ENCODE data around the gene MEGF9.
"Not testable (repeated sequence)": the region's sequence is repeated elsewhere in the genome, so short reads cannot be mapped to it uniquely, and the experiment has no call there.

MEGF9 gene

DNA sequence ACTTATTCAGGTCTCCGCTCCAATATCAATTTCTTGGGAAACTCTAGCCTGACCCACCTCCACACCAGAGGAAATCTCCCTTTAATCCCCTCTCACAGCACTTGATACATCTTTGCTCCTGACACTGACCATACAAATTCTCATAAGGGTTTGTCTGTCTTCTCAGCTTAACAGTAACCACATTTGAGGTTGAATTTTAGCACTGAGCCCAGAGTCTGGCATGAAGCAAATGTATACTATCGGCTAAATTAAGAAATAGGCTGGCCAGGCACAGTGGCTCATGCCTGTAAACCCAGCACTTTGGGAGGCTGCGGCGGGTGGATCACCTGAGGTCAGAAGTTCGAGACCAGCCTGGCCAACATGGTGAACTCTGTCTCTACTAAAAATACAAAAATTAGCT lies 144.0 kb downstream of the MEGF9 start:
- DNase-seq, result no peak

DNA sequence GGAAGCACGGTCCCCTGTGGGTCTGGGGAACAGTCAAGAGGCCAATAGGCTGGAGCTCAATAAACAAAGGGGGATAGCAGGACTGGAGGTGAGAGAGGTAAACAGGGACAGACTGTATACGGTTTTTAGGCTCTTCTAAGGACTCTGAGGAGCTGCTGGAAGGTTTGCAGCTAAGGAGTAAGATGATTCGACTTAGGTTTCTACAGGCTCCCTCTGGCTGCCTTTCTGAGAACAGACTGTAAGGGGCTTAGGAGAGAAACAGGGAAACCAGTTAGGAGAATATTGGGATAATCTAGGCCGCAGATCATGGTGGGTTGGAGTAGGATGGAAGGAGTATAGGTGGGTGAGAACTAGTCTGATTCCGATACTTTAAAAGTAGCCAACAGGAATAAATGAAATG lies 144.7 kb downstream of the MEGF9 start:
- DNase-seq, result no peak

DNA sequence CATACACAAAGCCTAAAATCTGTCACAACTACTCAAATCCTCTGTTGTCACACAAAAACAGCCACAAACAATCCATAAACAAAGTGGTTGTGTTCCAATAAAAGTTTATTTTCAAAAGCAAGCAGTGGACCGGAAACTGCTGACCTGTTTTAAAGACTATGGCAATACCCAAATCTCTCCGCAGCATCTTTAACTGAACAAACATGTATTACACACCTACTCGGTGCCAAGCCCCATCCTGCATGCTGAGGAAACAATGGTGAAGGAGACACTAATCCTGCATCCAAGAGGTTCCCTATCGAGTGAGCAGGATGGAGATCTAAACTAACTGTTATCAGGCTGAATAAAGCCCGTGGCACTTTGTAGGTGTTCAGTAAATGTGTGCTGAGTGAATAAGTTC lies 145.5 kb downstream of the MEGF9 start:
- DNase-seq, result no peak

DNA sequence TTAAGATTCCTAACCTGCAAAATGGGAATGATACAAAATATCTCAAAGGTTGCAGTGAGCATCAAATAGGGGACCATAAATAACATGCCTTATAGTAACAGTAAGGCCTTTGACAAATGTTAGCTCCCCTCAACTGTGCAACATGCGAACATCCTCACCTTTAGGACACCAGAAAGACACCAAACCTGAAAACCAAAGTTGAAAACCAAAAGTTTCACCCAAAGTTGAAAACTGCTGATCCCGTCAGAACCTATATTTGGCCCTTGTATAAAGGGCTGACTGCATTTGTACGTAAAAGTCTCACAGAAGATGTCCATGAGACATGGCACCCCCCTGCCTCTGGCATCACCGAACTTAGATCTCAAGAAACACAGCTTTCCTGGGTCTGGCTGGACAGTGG lies 146.4 kb downstream of the MEGF9 start:
- no peak for DNase-seq

DNA sequence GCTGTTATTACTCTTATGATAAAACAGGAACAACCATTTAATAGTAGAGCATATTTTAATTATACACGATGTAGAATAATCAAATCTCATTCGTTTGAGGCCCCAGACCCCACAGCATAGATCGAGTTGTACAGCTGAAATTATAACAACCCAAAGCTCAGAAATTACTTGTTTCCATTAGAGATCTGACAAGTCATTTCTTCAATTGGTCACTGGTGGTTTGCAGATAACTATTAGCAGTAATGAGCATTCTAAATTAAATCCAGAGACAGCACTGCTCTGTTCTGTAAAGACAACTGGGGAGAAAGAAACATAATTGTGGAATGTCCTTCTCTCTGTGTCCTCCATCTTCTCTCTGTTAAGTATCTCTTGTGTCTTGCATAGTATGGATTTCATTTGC lies 147.2 kb downstream of the MEGF9 start:
- DNase-seq, result no peak

DNA sequence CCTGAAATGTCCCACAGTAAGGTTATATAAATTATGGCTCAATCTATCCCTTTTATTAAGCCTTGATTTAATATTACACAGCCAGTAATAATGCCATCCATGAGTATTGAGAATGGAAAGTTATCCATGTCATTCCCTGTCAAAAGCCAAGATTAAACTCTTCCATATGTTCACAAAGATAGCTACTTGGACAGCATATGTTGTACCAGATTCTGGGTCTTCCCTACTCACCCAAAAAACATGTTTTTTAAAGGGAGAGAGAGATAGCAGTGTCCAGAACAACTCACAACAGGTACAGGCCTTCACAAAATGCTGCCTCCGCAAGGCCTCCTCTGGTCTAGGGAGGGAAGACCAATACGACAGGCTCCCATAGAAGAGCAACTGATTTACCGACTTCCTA lies 149.7 kb downstream of the MEGF9 start:
- no peak for DNase-seq

DNA sequence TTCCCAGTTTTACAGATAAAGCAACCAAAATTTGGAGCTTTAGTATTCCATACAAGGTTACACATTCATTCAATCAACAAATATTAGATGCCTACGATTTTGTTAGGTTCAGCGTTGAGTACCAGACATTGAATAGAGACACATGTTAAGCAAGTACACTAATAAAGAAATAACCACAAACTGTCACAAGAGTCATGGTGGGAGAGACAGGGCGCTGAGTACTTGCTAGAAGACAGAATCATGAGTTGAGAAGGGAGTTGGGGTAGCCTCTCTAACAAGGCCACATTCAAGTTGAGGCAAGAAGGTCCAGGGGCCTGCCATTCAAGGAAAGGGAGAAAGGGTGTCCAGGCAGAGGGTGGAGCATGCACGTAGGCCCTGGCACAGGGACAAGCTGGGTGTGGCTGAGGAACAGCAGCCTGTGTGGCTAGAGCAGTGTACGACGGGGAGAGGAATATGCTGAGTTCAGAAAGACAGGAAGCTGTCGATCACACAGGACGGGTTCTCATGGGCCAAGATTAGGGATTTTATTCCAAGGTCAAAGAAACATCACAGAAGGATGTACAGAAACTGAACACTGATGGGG lies 151.3 kb downstream of the MEGF9 start:
- no peak for DNase-seq

DNA sequence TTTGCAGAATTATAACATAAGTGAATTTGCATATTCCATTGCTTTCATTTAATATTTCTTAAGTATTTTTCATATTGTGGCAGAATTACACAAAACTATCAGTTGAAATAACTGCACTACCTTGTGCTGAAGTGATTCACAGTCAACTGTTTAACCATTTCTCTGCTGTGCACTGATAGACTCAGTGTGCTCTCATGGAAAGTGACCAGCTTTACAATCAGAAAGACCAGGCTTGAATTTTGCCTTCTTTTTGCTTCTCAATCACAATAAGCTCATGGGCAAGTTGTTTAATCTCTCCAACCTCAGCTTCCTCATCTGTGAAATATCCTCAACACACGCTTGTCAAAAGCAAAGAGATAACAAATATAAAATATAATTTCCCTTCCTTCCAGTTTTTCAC lies 152.6 kb downstream of the MEGF9 start:
- no peak for DNase-seq

DNA sequence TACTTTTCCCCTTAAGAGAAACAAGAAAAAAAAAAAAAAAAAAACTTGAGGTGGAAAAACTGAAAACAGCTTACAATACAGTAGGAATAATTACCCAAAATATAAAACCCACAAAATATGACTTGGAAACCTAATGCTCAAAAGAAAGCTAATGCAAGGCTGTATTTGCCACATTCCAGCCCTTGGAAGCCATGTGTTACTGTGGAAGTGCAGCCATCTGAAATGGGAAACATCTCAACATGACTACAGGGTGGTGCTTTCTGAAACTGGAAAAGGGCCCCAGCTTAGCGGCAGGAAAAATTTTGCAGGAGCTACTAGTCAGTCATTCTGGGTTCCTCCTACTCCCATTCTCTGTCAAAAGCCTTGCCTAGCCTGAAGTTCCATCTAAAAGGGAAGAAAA lies 154.7 kb downstream of the MEGF9 start:
- DNase-seq, result no peak

DNA sequence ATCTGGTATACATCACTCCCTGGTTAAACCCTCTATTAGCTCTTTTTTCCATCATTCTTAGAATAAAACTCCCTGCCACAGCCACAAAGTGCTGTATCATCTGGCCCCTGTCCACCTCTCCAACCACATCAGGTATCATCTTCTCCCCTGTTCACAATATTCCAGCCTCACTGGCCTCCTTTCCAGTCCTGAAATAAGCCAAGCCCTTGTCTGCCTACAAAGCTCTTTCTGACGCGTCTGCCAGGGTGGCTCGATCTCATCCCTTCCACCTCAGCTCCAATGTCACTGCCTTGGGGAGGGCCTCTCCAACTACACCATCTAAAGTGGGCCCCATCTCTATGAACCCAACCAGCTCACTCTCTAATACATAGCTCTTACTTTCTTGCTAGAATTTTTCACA lies 155.8 kb downstream of the MEGF9 start:
- no peak for DNase-seq

DNA sequence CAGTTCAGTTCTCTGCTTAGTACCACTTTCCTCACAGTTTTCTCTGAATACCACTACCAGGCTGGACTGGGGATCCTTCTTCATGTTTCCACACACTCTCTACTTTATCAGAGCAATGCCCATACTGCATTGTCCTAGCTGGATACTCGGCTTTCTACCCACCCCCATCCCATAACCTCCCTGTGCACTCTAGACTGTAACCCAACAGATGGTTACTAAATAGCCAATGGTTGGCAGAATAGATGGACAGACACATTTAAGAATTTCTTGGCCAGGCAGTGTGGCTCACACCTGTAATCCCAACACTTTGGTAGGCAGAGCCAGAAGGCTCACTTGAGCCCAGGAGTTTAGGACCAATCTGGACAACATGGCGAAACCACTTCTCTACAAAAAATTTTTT lies 157.1 kb downstream of the MEGF9 start:
- no peak for DNase-seq

DNA sequence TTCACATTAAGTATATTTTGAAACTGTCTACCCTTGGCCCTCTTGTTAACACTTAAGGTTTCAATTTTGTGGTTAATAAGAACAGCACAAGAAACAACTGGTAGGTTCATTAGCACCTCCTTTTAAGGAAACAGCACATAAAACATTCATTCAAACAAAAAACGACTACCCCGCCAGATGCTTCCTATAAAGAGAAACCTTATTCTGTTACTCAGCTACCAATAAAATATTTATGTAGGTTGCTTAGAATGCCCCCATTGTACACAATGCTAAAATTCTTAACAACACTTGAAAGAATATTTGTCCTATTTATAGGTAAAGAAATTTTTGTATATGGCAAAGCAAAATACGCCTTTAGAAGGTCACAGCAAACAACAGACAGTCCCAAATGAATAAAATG lies 157.5 kb downstream of the MEGF9 start:
- no peak for DNase-seq

DNA sequence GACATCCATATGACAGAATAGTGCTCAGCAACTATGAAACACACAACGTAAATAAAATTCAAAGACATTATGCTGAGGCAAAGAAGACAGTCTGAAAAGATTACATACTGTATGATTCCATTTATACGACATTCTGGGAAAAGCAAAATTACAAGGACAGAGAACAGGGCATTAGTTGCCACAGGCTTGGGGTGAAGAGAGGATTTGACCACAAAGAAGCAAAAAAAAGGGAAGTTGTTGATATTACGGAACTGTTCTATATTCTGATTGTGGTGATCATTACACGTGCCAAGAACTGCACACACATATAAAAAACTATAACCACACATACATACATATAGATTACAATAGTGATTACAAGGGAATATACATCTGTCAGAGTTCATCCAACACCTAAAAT lies 158.4 kb downstream of the MEGF9 start:
- DNase-seq, result no peak

DNA sequence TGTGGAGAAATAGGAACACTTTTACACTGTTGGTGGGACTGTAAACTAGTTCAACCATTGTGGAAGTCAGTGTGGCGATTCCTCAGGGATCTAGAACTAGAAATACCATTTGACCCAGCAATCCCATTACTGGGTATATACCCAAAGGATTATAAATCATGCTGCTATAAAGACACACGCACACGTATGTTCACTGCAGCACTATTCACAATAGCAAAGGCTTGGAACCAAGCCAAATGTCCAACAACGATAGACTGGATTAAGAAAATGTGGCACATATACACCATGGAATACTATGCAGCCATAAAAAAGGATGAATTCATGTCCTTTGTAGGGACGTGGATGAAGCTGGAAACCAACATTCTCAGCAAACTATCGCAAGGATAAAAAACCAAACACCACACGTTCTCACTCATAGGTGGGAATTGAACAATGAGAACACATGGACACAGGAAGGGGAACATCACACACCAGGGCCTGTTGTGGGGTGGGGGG lies 162.0 kb downstream of the MEGF9 start:
- DNase-seq, result not testable (repeated sequence)

All from fibroblast of upper back skin (primary cell).